ENCODE measurements around the gene ROCK1.

GRCh38 chr18:21085579-21086166 lies 25.9 kb downstream of the ROCK1 start:
- TF ChIP-seq CTCF (IDR thresholded peaks at IDR 0.05; ENCODE audit: extremely low read depth in 1 of 2, insufficient read depth in 1 of 2, low read depth in 1 of 2, low read length in 2 of 2) (no peak), POLR2A (IDR thresholded peaks at IDR 0.05; ENCODE audit: low read depth, low read length) (no peak), EZH2 (IDR thresholded peaks at IDR 0.05; ENCODE audit: borderline replicate concordance, low read depth, low read length, severe bottlenecking) (no peak), POLR2AphosphoS5 (IDR thresholded peaks at IDR 0.05; ENCODE audit: insufficient read depth, low read depth, low read length) (no peak), GATA2 (IDR thresholded peaks at IDR 0.05; ENCODE audit: insufficient read depth, insufficient read length, low read depth, low read length) (no peak)
